ENCODE measurements around the gene AVL9. TPM values are rescaled to one million over a fixed set of nuclear protein-coding genes. Genes with fewer than 3 reads are reported as not detected.

AVL9 gene
- total RNA-seq, 1 experiment from 2014 or later, result 86.6 TPM

GRCh38 chr7:32500922-32501341 lies 5.6 kb downstream of the AVL9 start:
- Mint-ChIP-seq H3K9me3 (ENCODE audit: low read depth, unreplicated experiment) (no peaks in the 10 kb centered on the region), H3K36me3 (ENCODE audit: insufficient read depth, unreplicated experiment) (peaks cover 31% of the 10 kb centered on the region), H3K4me1 (ENCODE audit: low read depth, unreplicated experiment) (peaks cover 20% of the 10 kb centered on the region), H3K27ac (ENCODE audit: unreplicated experiment) (peak overlapping the region; percentile 12), H3K27me3 (ENCODE audit: unreplicated experiment) (no peaks in the 10 kb centered on the region), H3K4me3 (ENCODE audit: low read depth, unreplicated experiment) (peak overlapping the region; percentile 17)
- CTCF ChIA-PET, result interaction anchor here (0.7 to 1.3 kb wide), 2 partner anchors 88 to 561 kb away, joined by 3 to 4 read pairs; partner anchors contain the start of gene NT5C3A
- DNase-seq, result no peak
- intact Hi-C loops (cut with micrococcal nuclease; ENCODE audit: unreplicated experiment), result loop anchor here (2.0 to 5.0 kb wide), 2 partner anchors 36 to 51 kb away; no protein-coding TSS in a partner anchor
- no peak for TF ChIP-seq CTCF (IDR thresholded peaks at IDR 0.05; ENCODE audit: unreplicated experiment)
- no TSS peak for BruUV-seq (replicated peaks)

GRCh38 chr7:32501522-32501921 lies 6.2 kb downstream of the AVL9 start:
- H3K4me1 Mint-ChIP-seq (ENCODE audit: low read depth, unreplicated experiment), result peaks cover 24% of the 10 kb centered on the region
- peaks cover 25% of the 10 kb centered on the region for H3K36me3 Mint-ChIP-seq (ENCODE audit: insufficient read depth, unreplicated experiment)
- H3K9me3 Mint-ChIP-seq (ENCODE audit: low read depth, unreplicated experiment), result no peaks in the 10 kb centered on the region
- no peaks in the 10 kb centered on the region for H3K27me3 Mint-ChIP-seq (ENCODE audit: unreplicated experiment)
- DNase-seq, result no peak
- H3K27ac Mint-ChIP-seq (ENCODE audit: unreplicated experiment), result peak overlapping the region; percentile 12
- CTCF ChIA-PET, result no interaction called here
- no peak for TF ChIP-seq CTCF (IDR thresholded peaks at IDR 0.05; ENCODE audit: unreplicated experiment)
- peak overlapping the region; percentile 17 for H3K4me3 Mint-ChIP-seq (ENCODE audit: low read depth, unreplicated experiment)
- BruUV-seq (replicated peaks), result no TSS peak
- intact Hi-C loops (cut with micrococcal nuclease; ENCODE audit: unreplicated experiment), result loop anchor here (2.0 to 5.0 kb wide), 2 partner anchors 35 to 51 kb away; no protein-coding TSS in a partner anchor

GRCh38 chr7:32502728-32503127 lies 7.4 kb downstream of the AVL9 start:
- no peak for TF ChIP-seq CTCF (IDR thresholded peaks at IDR 0.05; ENCODE audit: unreplicated experiment)
- CTCF ChIA-PET, result interaction anchor here (0.6 to 0.8 kb wide), 2 partner anchors 8 to 106 kb away, joined by 3 read pairs; partner anchors contain the start of gene AVL9
- no peak overlapping the region for H3K27ac Mint-ChIP-seq (ENCODE audit: unreplicated experiment)
- H3K4me3 Mint-ChIP-seq (ENCODE audit: low read depth, unreplicated experiment), result no peak overlapping the region
- BruUV-seq (replicated peaks), result no TSS peak
- intact Hi-C loops (cut with micrococcal nuclease; ENCODE audit: unreplicated experiment), result loop anchor here (5.0 kb wide), 1 partner anchor 50 kb away; no protein-coding TSS in a partner anchor
- H3K27me3 Mint-ChIP-seq (ENCODE audit: unreplicated experiment), result no peaks in the 10 kb centered on the region
- peaks cover 31% of the 10 kb centered on the region for H3K4me1 Mint-ChIP-seq (ENCODE audit: low read depth, unreplicated experiment)
- no peaks in the 10 kb centered on the region for H3K9me3 Mint-ChIP-seq (ENCODE audit: low read depth, unreplicated experiment)
- DNase-seq, result no peak
- peaks cover 17% of the 10 kb centered on the region for H3K36me3 Mint-ChIP-seq (ENCODE audit: insufficient read depth, unreplicated experiment)

GRCh38 chr7:32506266-32507054 lies 11.2 kb downstream of the AVL9 start:
- BruUV-seq (replicated peaks), result no TSS peak
- no peak for TF ChIP-seq CTCF (IDR thresholded peaks at IDR 0.05; ENCODE audit: unreplicated experiment)
- Mint-ChIP-seq H3K27ac (ENCODE audit: unreplicated experiment) (peak overlapping the region; percentile 14), H3K4me1 (ENCODE audit: low read depth, unreplicated experiment) (peaks cover 19% of the 10 kb centered on the region), H3K27me3 (ENCODE audit: unreplicated experiment) (no peaks in the 10 kb centered on the region), H3K36me3 (ENCODE audit: insufficient read depth, unreplicated experiment) (peaks cover 21% of the 10 kb centered on the region), H3K4me3 (ENCODE audit: low read depth, unreplicated experiment) (no peak overlapping the region), H3K9me3 (ENCODE audit: low read depth, unreplicated experiment) (peaks cover 6% of the 10 kb centered on the region)
- CTCF ChIA-PET, result interaction anchor here (1.0 kb wide), 1 partner anchor 10 kb away, joined by 3 read pairs; no protein-coding TSS in a partner anchor
- intact Hi-C loops (cut with micrococcal nuclease; ENCODE audit: unreplicated experiment), result no loop called here
- no peak for DNase-seq
